Measurements from ENCODE around the gene MICU1.
"Not testable (repeated sequence)": the region's sequence is repeated elsewhere in the genome, so short reads cannot be mapped to it uniquely, and the experiment has no call there.

DNA sequence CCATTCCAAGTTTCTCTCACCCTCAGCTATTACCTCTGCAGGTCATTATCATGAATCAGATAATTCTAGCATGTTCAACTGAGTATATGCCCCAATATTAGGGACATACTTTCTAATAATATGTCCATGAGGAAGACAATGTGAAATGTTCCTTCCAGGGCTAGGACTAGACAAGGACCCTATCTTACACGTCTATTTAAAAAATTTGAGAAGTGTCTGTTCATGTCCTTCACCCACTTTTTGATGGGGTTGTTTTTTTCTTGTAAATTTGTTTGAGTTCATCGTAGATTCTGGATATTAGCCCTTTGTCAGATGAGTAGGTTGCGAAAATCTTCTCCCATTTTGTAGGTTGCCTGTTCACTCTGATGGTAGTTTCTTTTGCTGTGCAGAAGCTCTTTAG is 21.1 kb upstream of the MICU1 start:
- TF ChIP-seq, protein P1, sequence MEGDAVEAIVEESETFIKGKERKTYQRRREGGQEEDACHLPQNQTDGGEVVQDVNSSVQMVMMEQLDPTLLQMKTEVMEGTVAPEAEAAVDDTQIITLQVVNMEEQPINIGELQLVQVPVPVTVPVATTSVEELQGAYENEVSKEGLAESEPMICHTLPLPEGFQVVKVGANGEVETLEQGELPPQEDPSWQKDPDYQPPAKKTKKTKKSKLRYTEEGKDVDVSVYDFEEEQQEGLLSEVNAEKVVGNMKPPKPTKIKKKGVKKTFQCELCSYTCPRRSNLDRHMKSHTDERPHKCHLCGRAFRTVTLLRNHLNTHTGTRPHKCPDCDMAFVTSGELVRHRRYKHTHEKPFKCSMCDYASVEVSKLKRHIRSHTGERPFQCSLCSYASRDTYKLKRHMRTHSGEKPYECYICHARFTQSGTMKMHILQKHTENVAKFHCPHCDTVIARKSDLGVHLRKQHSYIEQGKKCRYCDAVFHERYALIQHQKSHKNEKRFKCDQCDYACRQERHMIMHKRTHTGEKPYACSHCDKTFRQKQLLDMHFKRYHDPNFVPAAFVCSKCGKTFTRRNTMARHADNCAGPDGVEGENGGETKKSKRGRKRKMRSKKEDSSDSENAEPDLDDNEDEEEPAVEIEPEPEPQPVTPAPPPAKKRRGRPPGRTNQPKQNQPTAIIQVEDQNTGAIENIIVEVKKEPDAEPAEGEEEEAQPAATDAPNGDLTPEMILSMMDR (conservative IDR thresholded peaks at IDR 0.05) = not testable (repeated sequence)
- not testable (repeated sequence) for TF ChIP-seq EZH2 (IDR thresholded peaks at IDR 0.05; ENCODE audit: low read depth)

Data from PC-9 (cell line).